ENCODE measurements around the gene HIF3A.

The HIF3A gene

DNA sequence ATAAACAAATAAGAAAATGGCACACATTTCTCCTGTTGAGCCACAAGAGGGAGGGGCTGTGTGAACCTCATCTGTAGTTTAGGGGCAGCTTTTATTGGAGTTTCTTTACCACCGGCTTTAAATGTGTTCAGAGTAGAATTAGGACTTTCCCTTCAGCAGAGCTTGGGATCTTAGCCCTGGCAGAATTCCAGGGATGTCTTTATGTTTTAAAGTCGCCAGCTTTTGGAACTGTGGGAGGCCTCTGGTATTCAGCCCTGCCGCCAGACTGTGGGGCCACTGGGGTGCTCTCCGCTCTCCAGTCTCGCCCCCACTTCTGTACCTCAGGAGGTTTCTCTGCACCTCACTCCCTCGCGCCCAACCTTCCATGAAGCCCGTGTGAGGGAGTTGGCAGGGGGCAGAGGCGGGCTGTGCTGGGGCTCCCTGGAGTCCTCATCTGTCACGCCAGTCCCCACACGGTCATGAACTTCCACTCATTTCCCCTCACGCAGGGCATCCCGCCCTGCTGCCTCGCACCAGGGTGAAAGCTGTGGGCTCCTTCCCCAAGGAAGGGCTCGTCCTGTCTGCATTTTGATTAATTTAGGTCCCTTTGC is 85.0 kb downstream of the HIF3A start:
- DNase-seq (ENCODE audit: low read depth in 2 of 2) = no peak

DNA sequence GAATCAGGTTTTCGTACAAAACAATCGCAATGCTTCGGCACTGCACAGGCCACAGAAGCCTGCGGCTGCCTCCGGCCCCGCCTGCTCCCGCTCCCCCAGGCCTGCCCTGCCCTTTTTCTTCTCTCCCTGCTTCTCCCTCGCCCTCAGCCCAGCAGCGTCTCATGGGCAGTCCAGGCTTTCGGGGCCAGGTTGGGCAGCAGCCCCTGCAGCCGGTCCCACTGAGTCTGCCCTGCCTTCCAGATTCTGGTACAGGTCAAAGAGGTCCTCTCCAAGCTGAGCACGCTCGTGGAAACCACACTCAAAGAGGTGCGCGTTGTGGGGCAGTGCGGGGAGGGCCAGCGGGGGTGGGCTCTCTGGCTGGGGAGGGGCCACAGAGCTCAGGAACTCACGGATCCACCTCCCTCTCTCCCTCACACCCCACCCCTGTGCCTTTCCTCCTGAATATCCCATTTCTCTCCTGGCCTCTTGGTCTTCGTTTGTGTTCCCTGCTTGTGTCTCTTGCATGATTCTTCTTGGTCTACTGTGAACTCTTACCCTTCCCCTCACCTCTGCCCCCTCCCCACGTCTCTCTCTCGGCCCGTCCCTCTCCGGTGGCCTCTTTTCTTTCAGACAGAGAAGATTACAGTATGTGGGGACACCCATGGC is 86.5 kb downstream of the HIF3A start:
- no peak for DNase-seq (ENCODE audit: low read depth in 2 of 2)

DNA sequence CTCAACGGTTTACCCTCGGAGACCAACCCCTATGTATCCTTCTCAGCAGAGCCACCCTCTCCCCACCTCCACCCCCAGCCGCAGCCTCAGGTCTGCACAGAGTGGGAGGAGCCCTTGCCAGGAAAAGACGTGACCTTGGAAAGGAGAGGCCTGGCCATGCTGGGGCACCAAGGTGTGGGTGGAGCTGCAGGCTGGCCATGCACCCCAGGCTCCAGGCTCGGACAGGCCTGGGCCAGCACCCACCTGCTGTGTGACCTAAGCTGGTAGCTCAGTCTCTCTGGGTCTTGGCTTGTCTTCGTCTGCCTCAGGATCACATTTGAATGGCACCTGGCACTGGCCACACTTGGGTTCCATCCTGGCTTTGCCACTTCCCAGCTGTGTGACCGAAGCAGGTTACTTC is 87.0 kb downstream of the HIF3A start:
- DNase-seq (ENCODE audit: low read depth in 2 of 2) = no peak

DNA sequence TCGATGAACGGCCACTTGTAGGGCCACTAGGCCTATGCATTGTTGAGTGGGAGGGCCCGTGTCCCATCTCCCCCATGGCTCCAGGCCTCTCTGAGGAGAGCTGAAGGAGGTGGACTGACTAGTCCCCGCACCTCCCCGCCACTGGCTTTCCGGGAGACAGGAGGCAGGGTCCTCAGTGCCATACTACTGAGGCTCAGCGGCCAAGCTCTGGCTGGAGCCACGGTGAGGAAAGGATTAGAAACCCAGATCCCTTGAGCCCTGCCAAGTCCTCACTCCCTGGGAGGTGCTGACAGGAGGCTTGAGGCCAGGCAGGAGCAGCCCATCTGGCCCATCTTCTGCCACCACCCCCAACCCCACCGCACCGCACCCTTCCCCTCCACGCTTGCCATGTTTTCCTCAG is 87.6 kb downstream of the HIF3A start:
- no peak for DNase-seq (ENCODE audit: low read depth in 2 of 2)

DNA sequence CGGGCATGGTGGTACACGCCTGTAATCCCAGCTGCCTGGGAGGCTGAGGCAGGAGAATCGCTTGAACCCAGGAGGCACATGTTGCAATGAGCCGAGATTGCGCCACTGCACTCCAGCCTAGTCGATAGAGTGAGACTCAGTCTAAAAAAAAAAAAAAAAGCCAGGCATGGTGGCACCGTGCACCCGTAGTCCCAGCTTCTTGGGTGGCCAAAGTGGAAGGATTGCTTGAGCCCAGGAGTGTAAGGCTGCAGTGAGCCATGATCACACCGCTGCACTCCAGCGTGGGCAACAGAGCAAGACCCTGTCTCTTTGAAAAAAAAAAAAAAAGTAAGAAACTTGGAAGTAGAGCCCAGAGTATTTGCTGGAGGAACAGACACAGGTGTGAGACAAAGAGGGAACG is 88.8 kb downstream of the HIF3A start:
- DNase-seq (ENCODE audit: low read depth in 2 of 2) = no peak

DNA sequence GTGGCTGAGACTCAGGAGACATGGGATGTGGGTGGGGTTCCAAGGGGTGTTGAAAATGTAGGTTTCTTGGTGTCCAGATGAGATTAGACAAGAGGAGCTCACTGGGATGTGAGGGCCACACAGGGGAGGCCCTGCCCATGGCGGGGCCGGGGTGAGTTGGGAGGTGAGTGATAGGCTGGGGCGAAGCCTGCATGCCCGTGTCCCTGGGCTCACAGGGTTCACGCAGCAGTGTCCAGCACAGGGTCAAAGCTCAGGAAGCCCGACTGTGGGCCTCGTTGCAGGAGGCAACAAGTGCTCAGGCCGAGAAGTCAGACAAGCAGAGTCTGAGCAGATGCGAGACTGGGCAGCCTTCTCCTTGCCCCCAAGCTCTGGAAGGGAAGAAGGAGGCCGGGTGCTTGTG is 89.3 kb downstream of the HIF3A start:
- no peak for DNase-seq (ENCODE audit: low read depth in 2 of 2)

DNA sequence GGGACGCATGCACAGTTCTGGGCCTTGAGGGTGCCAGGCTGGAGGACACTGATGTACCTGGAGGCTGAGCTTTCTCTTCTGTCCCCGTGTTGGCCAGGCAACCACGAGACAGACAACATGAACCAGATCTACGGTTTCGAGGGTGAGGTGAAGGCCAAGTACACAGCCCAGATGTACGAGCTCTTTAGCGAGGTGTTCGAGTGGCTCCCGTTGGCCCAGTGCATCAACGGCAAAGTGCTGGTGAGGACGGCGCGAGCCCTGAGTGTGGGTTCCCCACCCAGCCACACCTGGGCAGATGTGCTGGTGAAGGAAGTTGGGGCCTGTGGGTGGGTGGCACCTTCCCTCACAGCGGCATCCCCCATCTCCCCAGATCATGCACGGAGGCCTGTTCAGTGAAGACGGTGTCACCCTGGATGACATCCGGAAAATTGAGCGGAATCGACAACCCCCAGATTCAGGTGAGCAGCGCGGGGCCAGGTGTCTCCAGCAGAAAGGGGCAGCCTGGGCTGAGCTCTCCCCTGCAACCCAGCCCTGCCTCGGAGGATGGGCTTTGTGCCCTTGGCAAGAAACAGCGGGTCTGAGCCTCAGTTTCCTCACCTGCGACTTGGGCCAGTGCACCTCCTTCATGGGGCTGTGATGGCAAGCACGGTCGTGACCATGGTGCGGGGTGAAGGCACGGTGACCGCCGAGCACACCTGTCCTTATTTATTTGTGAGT is 90.3 kb downstream of the HIF3A start:
- DNase-seq (ENCODE audit: low read depth in 2 of 2) = no peak

DNA sequence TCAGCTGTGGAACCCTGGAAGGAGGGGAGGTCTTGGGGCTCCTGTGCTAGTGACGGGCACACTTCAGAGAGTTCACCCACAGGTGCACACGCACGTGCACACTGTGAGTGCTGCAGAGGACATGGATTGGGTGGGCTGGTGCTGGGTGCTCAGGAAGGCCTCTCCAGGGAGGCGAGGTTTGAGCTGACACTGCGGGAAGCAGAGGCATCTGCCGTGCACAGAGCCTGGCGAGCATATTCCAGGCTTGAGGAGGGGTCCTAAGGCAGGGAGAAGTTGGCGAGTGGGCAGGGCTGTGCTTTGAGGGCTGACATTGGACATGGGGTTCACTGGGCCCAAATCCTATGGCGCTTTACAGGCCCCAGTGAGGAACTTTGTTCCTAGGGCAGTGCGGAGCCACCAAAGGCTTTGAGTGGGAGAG is 90.9 kb downstream of the HIF3A start:
- no peak for DNase-seq (ENCODE audit: low read depth in 2 of 2)

GRCh38 chr19:46388311-46389095 is 91.7 kb downstream of the HIF3A start:
- DNase-seq (ENCODE audit: low read depth in 2 of 2) = no peak

- no peak for DNase-seq (ENCODE audit: low read depth in 2 of 2)
Measured at GRCh38 chr19:46390121-46390858, 93.4 kb downstream of the HIF3A start.

GRCh38 chr19:46390866-46391265 is 94.0 kb downstream of the HIF3A start:
- no peak for DNase-seq (ENCODE audit: low read depth in 2 of 2)

DNA sequence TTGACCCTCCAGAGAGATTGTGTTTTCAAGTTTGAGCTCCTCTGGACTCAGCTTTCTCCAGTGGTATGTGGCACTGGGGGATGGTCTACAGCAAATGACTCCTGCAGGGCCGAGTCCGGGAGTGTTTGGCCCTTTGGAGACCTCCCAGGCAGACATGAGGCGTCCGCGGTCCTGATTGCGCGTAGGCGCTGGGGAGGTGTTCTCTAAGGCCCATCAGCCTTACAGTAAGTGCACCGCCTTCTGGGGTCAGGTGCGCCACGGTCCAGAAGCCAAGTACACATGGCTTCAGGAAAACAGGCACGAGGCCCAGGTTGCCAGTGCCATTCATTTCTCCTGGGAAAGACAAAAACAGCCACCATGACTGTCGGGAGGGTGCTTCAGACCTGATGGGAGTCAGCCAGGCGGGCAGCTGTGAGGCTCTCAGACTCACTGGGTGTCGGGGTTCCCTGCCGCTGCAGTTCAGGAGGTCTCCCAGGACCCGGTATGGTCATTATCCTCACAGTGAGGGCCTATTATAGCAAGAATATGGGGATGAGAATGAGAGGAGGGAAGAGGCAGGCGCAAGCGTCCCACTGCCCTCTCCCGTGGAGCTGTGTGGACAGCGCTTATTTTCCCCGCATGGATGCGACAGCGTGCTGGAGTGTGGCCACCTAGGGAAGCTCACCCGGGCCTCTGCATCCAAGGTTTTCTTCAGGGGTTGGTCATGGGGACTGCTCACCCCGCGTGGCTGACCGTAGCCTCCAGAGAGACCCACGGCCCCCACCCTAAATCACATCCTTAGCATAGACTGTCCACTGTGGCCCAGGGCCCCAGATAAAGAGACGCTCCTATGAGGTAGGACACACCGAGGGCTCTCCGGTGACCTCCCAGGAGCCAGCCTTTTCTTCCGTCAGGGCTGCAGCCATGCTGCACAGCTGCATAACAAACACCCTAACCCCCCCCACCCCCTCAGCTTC is 94.7 kb downstream of the HIF3A start:
- DNase-seq (ENCODE audit: low read depth in 2 of 2) = no peak

- DNase-seq (ENCODE audit: low read depth in 2 of 2) = no peak
Measured at GRCh38 chr19:46392252-46392801, 95.5 kb downstream of the HIF3A start.

DNA sequence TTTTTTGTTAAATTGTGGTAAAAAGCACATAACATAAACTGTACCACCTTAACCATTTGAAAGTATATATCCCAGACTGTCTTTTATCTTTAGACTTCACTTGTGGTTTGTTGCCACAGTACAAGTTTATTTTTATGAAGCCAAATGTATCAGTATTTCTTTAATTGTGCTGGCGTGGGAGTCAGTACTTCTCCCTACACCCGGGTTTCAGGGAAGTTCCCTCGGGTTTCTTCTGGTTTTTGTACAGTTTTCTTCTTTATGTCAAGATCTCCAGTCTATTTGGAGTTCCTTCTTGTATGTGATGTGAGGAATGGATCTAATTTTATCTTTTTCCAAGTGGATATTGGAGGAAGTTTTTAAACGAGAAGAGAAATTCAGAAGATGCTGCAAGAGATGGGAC is 96.0 kb downstream of the HIF3A start:
- DNase-seq (ENCODE audit: low read depth in 2 of 2) = no peak
